CD14-positive monocyte (primary cell): Measurements from ENCODE around the gene STK38L. TPM values are rescaled to one million over a fixed set of nuclear protein-coding genes. Genes with fewer than 3 reads are reported as not detected.

Experiments used
- DNase-seq, 3 donors: peaks; one replicate each; pipeline ENCODE4 v3.0.0-alpha.2; 2011 to 2022
- H2AFZ ChIP-seq: 2 replicates; pipeline ENCODE4 v1.6.0; 2012; ENCODE audit warnings: mild to moderate bottlenecking, low read depth, low read length, inconsistent platforms; ENCODE audit not compliant: insufficient read depth, poor library complexity, severe bottlenecking
- H3K27ac ChIP-seq, 2 donors: 1 replicate in 1 of 2; 2 replicates in 1 of 2; pipeline ENCODE4 v1.5.1; 2012 to 2013; ENCODE audit warnings: low read length in 2 of 2, control low read depth in 1 of 2, inconsistent platforms in 1 of 2, low read depth in 1 of 2, mild to moderate bottlenecking in 1 of 2
- H3K27me3 ChIP-seq, 2 donors: one replicate each; pipeline versions ENCODE4 v1.6.0 to v1.6.1; 2011 to 2013; ENCODE audit warnings: low read length in 2 of 2; ENCODE audit not compliant: control insufficient read depth in 2 of 2, insufficient read depth in 2 of 2
- H3K36me3 ChIP-seq, 2 donors: replicated peaks in 1 of 2; 1 replicate in 1 of 2; 2 replicates in 1 of 2; pipeline versions ENCODE4 v1.5.1 to v1.6.1; 2012 to 2013; ENCODE audit warnings: low read length in 2 of 2, control low read depth in 1 of 2, inconsistent platforms in 1 of 2, mild to moderate bottlenecking in 1 of 2; ENCODE audit not compliant: insufficient read depth in 2 of 2, control insufficient read depth in 1 of 2
- H3K4me1 ChIP-seq, 2 donors: 1 replicate in 1 of 2; 2 replicates in 1 of 2; pipeline versions ENCODE4 v1.5.1 to v1.6.1; 2012 to 2013; ENCODE audit warnings: low read length in 2 of 2, control low read depth in 1 of 2, inconsistent platforms in 1 of 2, mild to moderate bottlenecking in 1 of 2, moderate library complexity in 1 of 2; ENCODE audit not compliant: insufficient read depth in 2 of 2, control insufficient read depth in 1 of 2
- H3K4me2 ChIP-seq: replicated peaks from 2 replicates; pipeline ENCODE3; 2012; ENCODE audit warnings: low read length, moderate library complexity, mild to moderate bottlenecking; ENCODE audit not compliant: poor library complexity, severe bottlenecking; ENCODE audit errors: extremely low read depth
- H3K4me3 ChIP-seq, 3 experiments: fragments of 200-600 bp in 1 of 3; sonication (generic) in 1 of 3; replicated peaks in 1 of 3; 1 replicate in 2 of 3; 2 replicates in 1 of 3; pipeline ENCODE4 v1.5.1; 2011 to 2013; ENCODE audit warnings: low read length in 3 of 3, mild to moderate bottlenecking in 3 of 3, control low read depth in 2 of 3, low read depth in 2 of 3, inconsistent platforms in 1 of 3, moderate library complexity in 1 of 3
- H3K79me2 ChIP-seq: 2 replicates; pipeline ENCODE4 v1.6.0; 2012; ENCODE audit warnings: mild to moderate bottlenecking, control low read depth, inconsistent platforms, low read length, moderate library complexity; ENCODE audit not compliant: insufficient read depth
- H3K9ac ChIP-seq: 2 replicates; pipeline ENCODE4 v1.6.0; 2017; ENCODE audit warnings: low read length, mild to moderate bottlenecking; ENCODE audit not compliant: insufficient read depth, poor library complexity, severe bottlenecking
- H3K9me3 ChIP-seq, 2 donors: replicated peaks in 1 of 2; 1 replicate in 1 of 2; 2 replicates in 1 of 2; pipeline versions ENCODE4 v1.5.1 to v1.6.1; 2012 to 2013; ENCODE audit warnings: low read length in 2 of 2, control low read depth in 1 of 2; ENCODE audit not compliant: control insufficient read depth in 1 of 2, insufficient read depth in 1 of 2
- H4K20me1 ChIP-seq: 2 replicates; pipeline ENCODE4 v1.6.0; 2012; ENCODE audit warnings: mild to moderate bottlenecking, low read length, control low read depth, moderate library complexity; ENCODE audit not compliant: insufficient read depth
- H3K27ac Mint-ChIP-seq, 7 donors: one replicate each; pipeline ENCODE4 v1.8.0; 2020; ENCODE audit warnings: mild to moderate bottlenecking in 7 of 7, mixed read lengths in 7 of 7, moderate library complexity in 6 of 7, inconsistent platforms in 2 of 7
- H3K27me3 Mint-ChIP-seq, 3 donors: one replicate each; pipeline ENCODE4 v1.8.0; 2021 to 2022; ENCODE audit warnings: low read depth in 3 of 3, mild to moderate bottlenecking in 3 of 3, mixed read lengths in 3 of 3, moderate library complexity in 3 of 3, inconsistent platforms in 1 of 3
- H3K36me3 Mint-ChIP-seq, 2 donors: one replicate each; pipeline ENCODE4 v1.8.0; 2020; ENCODE audit warnings: mixed read lengths in 2 of 2, inconsistent platforms in 1 of 2, mild to moderate bottlenecking in 1 of 2
- H3K4me1 Mint-ChIP-seq: one replicate; pipeline ENCODE4 v1.8.0; 2020; ENCODE audit warnings: mild to moderate bottlenecking, mixed read lengths
- H3K4me3 Mint-ChIP-seq, 2 donors: one replicate each; pipeline ENCODE4 v1.8.0; 2020; ENCODE audit warnings: mild to moderate bottlenecking in 2 of 2, mixed read lengths in 2 of 2, moderate library complexity in 1 of 2
- H3K9me3 Mint-ChIP-seq, 7 donors: one replicate each; pipeline ENCODE4 v1.8.0; 2020 to 2022; ENCODE audit warnings: mixed read lengths in 7 of 7, mild to moderate bottlenecking in 6 of 7, moderate library complexity in 6 of 7, inconsistent platforms in 2 of 7
- WGBS: methylation state at CpG from one replicate; pipeline ENCODE4 v1.1.5; 2013; ENCODE audit warnings: missing lambda C conversion rate; ENCODE audit not compliant: insufficient coverage; 5-methylcytosine and 5-hydroxymethylcytosine counted together
- intact Hi-C, 2 donors: fragments of 100-400 bp; cut with micrococcal nuclease; formaldehyde crosslinking; loops; one replicate each; pipeline versions ENCODE4 v1.15.0 to v1.15.1; 2023
- polyA plus RNA-seq, 3 donors: library from polyadenylated mRNA; depleted of rRNA in 1 of 3; unstranded in 2 of 3; stranded (reverse) in 1 of 3; fragments of 300-500 nt in 2 of 3; fragments of >200 nt in 1 of 3; fragmentation: Illumina TruSeq in 2 of 3; gene quantifications; 1 replicate in 2 of 3; 2 replicates in 1 of 3; pipeline ENCODE4 v1.2.3, GENCODE V29; 2012 to 2021
- TF ChIP-seq, protein P1 (sequence below): fragments of 200-600 bp; IDR thresholded peaks from one replicate; pipeline ENCODE4 v1.8.0; 2022; ENCODE audit warnings: antibody characterized with exemption, mild to moderate bottlenecking

STK38L gene
- polyA plus RNA-seq, 3 donors = 20.0 to 29.5 (median 20.5) TPM

- TF ChIP-seq, protein P1, sequence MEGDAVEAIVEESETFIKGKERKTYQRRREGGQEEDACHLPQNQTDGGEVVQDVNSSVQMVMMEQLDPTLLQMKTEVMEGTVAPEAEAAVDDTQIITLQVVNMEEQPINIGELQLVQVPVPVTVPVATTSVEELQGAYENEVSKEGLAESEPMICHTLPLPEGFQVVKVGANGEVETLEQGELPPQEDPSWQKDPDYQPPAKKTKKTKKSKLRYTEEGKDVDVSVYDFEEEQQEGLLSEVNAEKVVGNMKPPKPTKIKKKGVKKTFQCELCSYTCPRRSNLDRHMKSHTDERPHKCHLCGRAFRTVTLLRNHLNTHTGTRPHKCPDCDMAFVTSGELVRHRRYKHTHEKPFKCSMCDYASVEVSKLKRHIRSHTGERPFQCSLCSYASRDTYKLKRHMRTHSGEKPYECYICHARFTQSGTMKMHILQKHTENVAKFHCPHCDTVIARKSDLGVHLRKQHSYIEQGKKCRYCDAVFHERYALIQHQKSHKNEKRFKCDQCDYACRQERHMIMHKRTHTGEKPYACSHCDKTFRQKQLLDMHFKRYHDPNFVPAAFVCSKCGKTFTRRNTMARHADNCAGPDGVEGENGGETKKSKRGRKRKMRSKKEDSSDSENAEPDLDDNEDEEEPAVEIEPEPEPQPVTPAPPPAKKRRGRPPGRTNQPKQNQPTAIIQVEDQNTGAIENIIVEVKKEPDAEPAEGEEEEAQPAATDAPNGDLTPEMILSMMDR = no peak
- H3K4me1 Mint-ChIP-seq = no peaks in the 10 kb centered on the region
- H3K27me3 Mint-ChIP-seq = peaks cover 0 to 1% (median 0%) of the 10 kb centered on the region in 3 donors
- intact Hi-C loops = loop anchor here (10.0 kb wide), 1 partner anchor 290 kb away; the partner anchor contains the start of gene TM7SF3 (in 2 of the 2)
- no peak overlapping the region for H3K4me3 Mint-ChIP-seq
- no peaks in the 10 kb centered on the region for H3K79me2 ChIP-seq
- H3K9ac ChIP-seq = no peak overlapping the region
- no peak overlapping the region for H3K4me3 ChIP-seq
- H3K4me2 ChIP-seq = no peak overlapping the region
- H3K36me3 Mint-ChIP-seq = peaks cover 47 to 67% of the 10 kb centered on the region in 2 donors
- no peaks in the 10 kb centered on the region for H3K4me1 ChIP-seq
- no peaks in the 10 kb centered on the region for H3K9me3 ChIP-seq
- no CpG with 5 or more reads among the region's 1 CpG for WGBS
- peak overlapping the region in 1 of 7 donors; percentile 57 for H3K27ac Mint-ChIP-seq
- H3K27me3 ChIP-seq = no peaks in the 10 kb centered on the region
- peaks cover 59 to 85% of the 10 kb centered on the region in 2 donors for H3K36me3 ChIP-seq
- H2AFZ ChIP-seq = no peak overlapping the region
- H3K9me3 Mint-ChIP-seq = no peaks in the 10 kb centered on the region
- H4K20me1 ChIP-seq = peaks cover 19% of the 10 kb centered on the region
- no peak overlapping the region for H3K27ac ChIP-seq
- DNase-seq = no peak
These were observed 60.8 kb downstream of the STK38L start for GRCh38 chr12:27304856-27305255.

GRCh38 chr12:27305673-27306456 is 61.8 kb downstream of the STK38L start:
- Histone ChIP-seq H3K4me2 (no peak overlapping the region), H3K27ac (no peak overlapping the region), H2AFZ (no peak overlapping the region), H3K9ac (no peak overlapping the region), H3K79me2 (no peaks in the 10 kb centered on the region), H3K27me3 (no peaks in the 10 kb centered on the region), H3K4me1 (no peaks in the 10 kb centered on the region), H3K9me3 (no peaks in the 10 kb centered on the region), H4K20me1 (peaks cover 22% of the 10 kb centered on the region), H3K36me3 (peaks cover 59 to 85% of the 10 kb centered on the region in 2 donors), H3K4me3 (no peak overlapping the region)
- no peaks in the 10 kb centered on the region for H3K4me1 Mint-ChIP-seq
- peaks cover 46 to 65% of the 10 kb centered on the region in 2 donors for H3K36me3 Mint-ChIP-seq
- H3K4me3 Mint-ChIP-seq = no peak overlapping the region
- H3K27ac Mint-ChIP-seq = no peak overlapping the region
- peak; percentile 21 to 47 (median 22) for DNase-seq
- H3K27me3 Mint-ChIP-seq = peaks cover 0 to 1% (median 0%) of the 10 kb centered on the region in 3 donors
- TF ChIP-seq, protein P1 = peak; percentile 81
- H3K9me3 Mint-ChIP-seq = no peaks in the 10 kb centered on the region
- intact Hi-C loops = loop anchor here (10.0 kb wide), 1 partner anchor 291 kb away; the partner anchor contains the start of gene TM7SF3 (in 2 of the 2)
- no CpG with 5 or more reads among the region's 1 CpG for WGBS
